Left renal pelvis (tissue), 4 donors: ENCODE results near the gene SP3. TPM values are rescaled to one million over a fixed set of nuclear protein-coding genes. Genes with fewer than 3 reads are reported as not detected.

Experiments used
- DNase-seq, 4 donors: peaks; one replicate each; pipeline ENCODE4 v3.0.0-alpha.2; 2013; ENCODE audit warnings: low read depth in 4 of 4, low spot score in 3 of 4
- polyA plus RNA-seq, 4 donors: library from polyadenylated mRNA; unstranded; fragments of 120-200 nt; gene quantifications; one replicate each; pipeline ENCODE4 v1.2.1, GENCODE V29; 2013; ENCODE audit not compliant: insufficient read length in 4 of 4

The SP3 gene
- polyA plus RNA-seq, result 100 to 1,000 TPM; 101 to 142 (median 117) TPM

- peak; percentile 90 to 95 (median 94) for DNase-seq
Measured at GRCh38 chr2:173965372-173966025, at the start of gene SP3. Gene SP3 (minus strand): TSS chr2:173965373. CDS start chr2:173965171, 202 bp downstream.

GRCh38 chr2:174014699-174015070, 49.5 kb upstream of the SP3 start:
- DNase-seq, result no peak

- no peak for DNase-seq
Measured at GRCh38 chr2:174014011-174014698, 49.0 kb upstream of the SP3 start.

- no peak for DNase-seq
Measured at GRCh38 chr2:174013315-174013751, 48.2 kb upstream of the SP3 start.

- no peak for DNase-seq
Measured at GRCh38 chr2:174012347-174013314, 47.5 kb upstream of the SP3 start.

GRCh38 chr2:174011796-174012195, 46.6 kb upstream of the SP3 start:
- no peak for DNase-seq

- no peak for DNase-seq
Measured at GRCh38 chr2:174011173-174011572, 46.0 kb upstream of the SP3 start.

- DNase-seq, result no peak
Measured at GRCh38 chr2:174009488-174010223, 44.5 kb upstream of the SP3 start.

GRCh38 chr2:174008720-174009119, 43.5 kb upstream of the SP3 start:
- DNase-seq, result no peak

- DNase-seq, result no peak
Measured at GRCh38 chr2:174007010-174007409, 41.8 kb upstream of the SP3 start.

- DNase-seq, result no peak
Measured at GRCh38 chr2:174005801-174006419, 40.7 kb upstream of the SP3 start.

- DNase-seq, result no peak
Measured at GRCh38 chr2:174004905-174005605, 39.9 kb upstream of the SP3 start.

GRCh38 chr2:174003720-174004695, 38.8 kb upstream of the SP3 start:
- no peak for DNase-seq

GRCh38 chr2:174002679-174003078, 37.5 kb upstream of the SP3 start:
- no peak for DNase-seq

GRCh38 chr2:174001107-174001506, 35.9 kb upstream of the SP3 start:
- DNase-seq, result no peak

GRCh38 chr2:173999724-174000123, 34.6 kb upstream of the SP3 start:
- DNase-seq, result no peak

- no peak for DNase-seq
Measured at GRCh38 chr2:173999272-173999671, 34.1 kb upstream of the SP3 start.

GRCh38 chr2:173998386-173998785, 33.2 kb upstream of the SP3 start:
- no peak for DNase-seq
